Measurements from ENCODE around the gene MUSK. TPM values are rescaled to one million over a fixed set of nuclear protein-coding genes. Genes with fewer than 3 reads are reported as not detected.
"Not testable (repeated sequence)": the region's sequence is repeated elsewhere in the genome, so short reads cannot be mapped to it uniquely, and the experiment has no call there.

Gene MUSK
- total RNA-seq, 2 experiments from 2014 or later, result not detected

GRCh38 chr9:110753731-110754231 lies 85.2 kb downstream of the MUSK start:
- ChIA-PET CTCF (no interaction called here), POLR2A (no interaction called here)

DNA sequence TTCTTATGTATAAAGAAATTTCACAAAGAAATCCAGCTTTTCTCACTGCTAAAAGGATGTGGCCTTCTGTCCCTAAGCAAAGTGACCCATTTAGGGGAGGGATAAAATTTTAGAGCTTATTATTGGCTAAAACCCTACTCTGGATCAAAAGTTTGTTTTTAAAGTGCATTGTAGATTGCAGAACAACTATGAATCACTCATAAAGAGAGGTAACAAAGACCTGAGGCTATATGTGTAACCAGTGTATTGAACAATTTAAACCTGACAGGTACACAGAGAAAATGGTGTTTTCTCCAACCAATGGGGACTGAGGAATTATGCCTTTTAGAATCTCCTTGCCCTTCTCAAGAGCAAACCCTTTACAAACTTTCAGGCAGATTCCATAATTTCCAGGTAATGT lies 86.6 kb downstream of the MUSK start:
- CTCF ChIA-PET, result no interaction called here
- POLR2A ChIA-PET, result no interaction called here

DNA sequence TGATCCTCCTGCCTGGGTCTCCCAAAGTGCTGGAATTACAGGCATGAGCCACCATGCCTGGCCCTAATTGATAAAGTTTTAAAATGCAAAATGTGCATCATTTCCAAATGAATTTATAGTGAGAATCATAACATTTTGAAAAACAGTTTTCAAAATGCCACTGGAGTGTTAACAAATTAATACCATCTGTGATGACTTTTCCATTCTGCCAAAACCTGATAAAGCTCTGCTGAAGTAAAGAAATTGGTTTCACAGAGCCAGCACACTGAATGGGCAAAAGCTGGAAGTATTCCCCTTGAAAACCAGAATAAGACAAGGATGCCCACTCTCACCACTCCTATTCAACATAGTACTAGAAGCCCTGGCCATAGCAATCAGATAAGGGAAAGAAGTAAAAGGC lies 89.6 kb downstream of the MUSK start:
- ChIA-PET POLR2A (no interaction called here), CTCF (no interaction called here)

- ChIA-PET CTCF (no interaction called here), POLR2A (no interaction called here)
Observed at GRCh38 chr9:110762783-110763182, 94.2 kb downstream of the MUSK start.

GRCh38 chr9:110763568-110763967 lies 95.0 kb downstream of the MUSK start:
- ChIA-PET POLR2A (no interaction called here), CTCF (no interaction called here)

DNA sequence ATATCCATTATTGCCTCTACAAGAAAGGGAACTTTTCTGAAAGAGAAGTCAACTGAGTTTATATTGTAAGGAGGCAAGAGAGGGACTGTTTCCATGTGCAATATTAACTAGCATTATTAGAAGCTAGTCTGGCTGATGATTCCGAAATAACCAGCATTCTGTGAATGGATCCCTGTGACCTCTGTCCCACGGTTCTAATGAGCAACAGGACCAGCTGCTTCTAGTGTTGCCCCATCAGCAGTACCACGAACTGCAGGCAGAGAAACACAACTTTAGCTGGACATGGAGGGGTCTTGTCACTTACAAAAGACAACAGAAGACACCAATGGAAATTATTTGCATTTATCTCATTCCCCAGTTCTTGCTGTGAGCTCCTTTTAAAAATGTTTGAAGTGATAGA lies 95.4 kb downstream of the MUSK start:
- CTCF ChIA-PET, result no interaction called here
- POLR2A ChIA-PET, result no interaction called here

GRCh38 chr9:110765926-110766325 lies 97.3 kb downstream of the MUSK start:
- CTCF ChIA-PET, result no interaction called here
- POLR2A ChIA-PET, result no interaction called here

- CTCF ChIA-PET, result no interaction called here
- POLR2A ChIA-PET, result no interaction called here
Observed at GRCh38 chr9:110767559-110768063, 99.0 kb downstream of the MUSK start.

DNA sequence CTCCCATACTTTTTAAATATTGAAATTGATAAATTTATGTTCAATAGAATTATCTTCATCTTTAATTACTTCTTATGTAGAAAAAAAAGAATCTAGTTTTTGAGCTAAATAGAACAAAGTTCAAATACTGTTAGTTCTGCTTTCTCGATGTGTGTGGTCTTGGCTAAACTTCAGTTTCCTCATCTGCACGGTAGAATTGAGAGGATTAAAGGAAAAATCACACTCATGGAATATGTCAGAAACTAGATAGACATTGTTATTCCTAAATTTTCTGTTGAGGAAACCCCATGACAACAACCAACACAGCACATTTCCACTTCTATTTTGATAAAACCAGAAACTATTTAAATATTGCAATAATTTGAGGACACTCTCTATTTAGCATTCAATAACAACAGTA lies 100.3 kb downstream of the MUSK start:
- CTCF ChIA-PET, result no interaction called here
- POLR2A ChIA-PET, result no interaction called here

DNA sequence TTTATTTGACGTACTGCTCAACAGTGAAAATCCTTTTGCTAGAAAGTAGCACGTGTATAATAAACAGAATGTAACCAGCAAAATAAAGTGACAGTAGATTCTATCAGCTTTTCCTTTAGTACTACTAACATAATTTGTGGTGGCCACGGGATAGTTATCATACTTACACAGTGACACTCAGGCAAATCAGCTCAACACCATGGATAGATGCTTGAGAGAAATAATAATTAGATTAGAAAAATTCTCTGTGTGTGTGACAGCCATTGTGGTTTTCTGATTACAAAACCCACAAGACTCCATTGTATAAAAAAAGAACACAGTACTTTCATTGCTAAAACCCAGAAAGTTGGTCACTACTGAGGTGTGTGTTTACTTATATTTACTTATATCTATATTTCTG lies 101.1 kb downstream of the MUSK start:
- POLR2A ChIA-PET, result no interaction called here
- CTCF ChIA-PET, result no interaction called here

DNA sequence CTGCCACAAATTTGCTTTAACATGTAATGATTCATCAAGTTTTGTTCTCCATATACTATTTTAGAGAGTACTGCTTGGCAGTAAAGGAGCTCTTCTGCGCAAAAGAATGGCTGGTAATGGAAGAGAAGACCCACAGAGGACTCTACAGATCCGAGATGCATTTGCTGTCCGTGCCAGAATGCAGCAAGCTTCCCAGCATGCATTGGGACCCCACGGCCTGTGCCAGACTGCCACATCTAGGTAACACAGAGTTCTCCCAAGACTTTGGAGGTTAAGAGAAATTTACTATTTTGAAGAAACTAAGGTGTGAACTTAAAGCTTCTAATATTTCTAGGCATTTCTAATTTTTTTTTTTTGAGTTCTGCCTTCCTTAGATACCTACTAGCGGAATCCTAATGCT lies 107.1 kb downstream of the MUSK start:
- ChIA-PET CTCF (no interaction called here), POLR2A (no interaction called here)

- POLR2A ChIA-PET, result no interaction called here
Observed at GRCh38 chr9:110776221-110776620, 107.6 kb downstream of the MUSK start.

DNA sequence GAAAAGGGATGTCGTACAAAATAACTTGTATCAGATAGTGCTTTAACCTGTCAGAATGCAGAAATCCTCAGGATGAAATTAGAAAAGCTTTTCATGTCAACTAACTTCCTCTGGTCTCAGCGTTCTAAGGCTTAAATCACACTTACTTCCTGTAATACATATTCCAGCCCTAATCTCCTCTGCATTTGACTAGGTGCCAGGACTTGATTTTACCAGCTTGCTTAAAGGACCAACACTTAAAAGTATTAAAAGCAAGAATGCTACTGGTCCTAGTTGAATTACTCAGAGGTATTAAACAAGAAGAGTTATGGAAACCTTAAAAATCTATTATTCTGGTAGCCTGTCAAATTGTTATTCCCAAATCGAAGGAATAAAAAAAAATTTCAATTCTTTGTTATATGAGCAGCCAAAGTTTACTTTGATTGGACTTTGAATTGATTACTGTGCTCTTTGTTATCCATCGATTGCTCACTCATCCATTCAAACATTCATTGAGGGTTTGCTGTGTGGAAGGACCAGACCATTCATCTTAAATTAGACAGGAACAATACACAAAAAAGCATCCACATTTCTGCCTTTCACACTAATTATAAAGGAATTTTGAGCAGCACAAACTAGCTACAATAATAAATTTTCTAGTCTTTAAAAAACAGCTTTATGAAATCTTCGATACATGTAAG lies 108.7 kb downstream of the MUSK start:
- POLR2A ChIA-PET, result no interaction called here
- CTCF ChIA-PET, result no interaction called here

More at GRCh38 chr9:110776221-110776620, 107.6 kb downstream of the MUSK start:
- CTCF ChIA-PET, result no interaction called here

DNA sequence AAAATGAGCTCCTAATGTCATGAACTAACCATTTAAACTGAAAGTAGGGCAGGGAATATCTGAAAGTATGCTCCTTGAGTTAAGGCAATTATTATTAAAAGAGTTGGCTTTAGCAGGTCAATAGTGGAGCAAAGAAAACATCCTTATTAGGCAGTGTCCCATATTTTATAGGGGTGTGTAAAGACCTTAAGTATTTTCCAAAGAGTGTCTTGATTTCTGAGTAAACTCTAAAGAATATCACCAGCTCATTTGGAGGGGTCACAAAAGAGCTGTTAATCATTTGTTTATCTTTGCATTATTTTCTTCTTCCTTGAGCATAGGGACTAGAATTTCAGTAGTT lies 109.3 kb downstream of the MUSK start:
- CTCF ChIA-PET, result no interaction called here
- POLR2A ChIA-PET, result no interaction called here

- POLR2A ChIA-PET, result no interaction called here
- CTCF ChIA-PET, result no interaction called here
Observed at GRCh38 chr9:110782701-110783100, 114.1 kb downstream of the MUSK start.

- POLR2A ChIA-PET, result no interaction called here
- CTCF ChIA-PET, result no interaction called here
Observed at GRCh38 chr9:110784309-110784708, 115.7 kb downstream of the MUSK start.

DNA sequence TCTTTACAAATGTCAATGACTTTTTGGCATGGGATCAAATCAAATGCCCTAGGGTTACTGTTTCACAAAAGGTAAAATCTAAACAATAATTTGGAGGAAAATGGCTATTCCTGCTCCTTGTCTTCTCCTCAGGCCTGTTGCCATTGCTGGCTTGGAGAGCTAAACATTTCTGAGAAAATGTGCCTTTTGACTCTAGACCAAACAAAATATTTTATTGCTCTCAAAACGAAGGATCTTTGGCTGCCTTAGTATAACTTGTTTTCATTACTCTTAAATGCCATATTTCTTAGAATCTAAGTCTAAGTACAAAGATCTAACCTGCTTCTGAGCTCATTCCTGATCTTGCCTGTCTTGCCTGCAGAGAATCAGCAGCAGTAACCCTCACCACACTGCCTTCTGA lies 116.6 kb downstream of the MUSK start:
- ChIA-PET CTCF (no interaction called here), POLR2A (no interaction called here)

GRCh38 chr9:110788396-110788795 lies 119.8 kb downstream of the MUSK start:
- CTCF ChIA-PET, result interaction anchor here (0.5 kb wide), 1 partner anchor 638 kb away, joined by 4 read pairs; no protein-coding TSS in a partner anchor

GRCh38 chr9:110788871-110789270 lies 120.3 kb downstream of the MUSK start:
- ChIA-PET POLR2A (no interaction called here), CTCF (no interaction called here)

More at GRCh38 chr9:110788396-110788795, 119.8 kb downstream of the MUSK start:
- POLR2A ChIA-PET, result not testable (repeated sequence)

- ChIA-PET CTCF (no interaction called here), POLR2A (no interaction called here)
Observed at GRCh38 chr9:110797611-110798010, 129.0 kb downstream of the MUSK start.

GRCh38 chr9:110799396-110799795 lies 130.8 kb downstream of the MUSK start:
- ChIA-PET CTCF (no interaction called here), POLR2A (no interaction called here)

- POLR2A ChIA-PET, result no interaction called here
- CTCF ChIA-PET, result no interaction called here
Observed at GRCh38 chr9:110801426-110801825, 132.8 kb downstream of the MUSK start.
